ENCODE results near the gene EML6. TPM values are rescaled to one million over a fixed set of nuclear protein-coding genes. Genes with fewer than 3 reads are reported as not detected.

Gene EML6
- total and polyA plus RNA-seq, 2 of the 8 experiments (the other 6 are each of a cell fraction or from before 2014, with no cell fraction given), result 1.2 to 1.6 TPM

DNA sequence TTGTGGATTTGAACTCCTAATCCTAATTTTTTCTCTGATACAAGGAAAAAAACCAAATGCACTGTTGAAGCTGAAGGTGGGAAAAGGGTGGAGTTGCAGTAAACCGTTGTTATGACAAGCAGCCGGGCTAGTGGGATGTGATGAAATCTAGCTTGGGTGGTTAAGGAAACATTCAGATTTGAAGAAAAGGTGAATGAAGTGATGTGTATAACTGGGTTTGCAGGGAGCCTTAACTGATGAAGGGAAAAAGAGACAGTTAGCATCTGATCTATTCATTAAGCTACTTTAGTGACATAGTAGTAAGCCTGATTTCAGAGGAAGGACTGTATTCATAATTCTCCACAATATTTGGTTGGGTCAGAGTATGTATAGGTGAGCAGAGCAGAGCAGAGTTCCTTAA lies 3.5 kb downstream of the EML6 start:
- ChIA-PET CTCF (ENCODE audit: partially characterized antibody) (interaction anchor here (0.5 to 1.3 kb wide), 2 partner anchors 13 to 58 kb away, joined by 4 read pairs; no protein-coding TSS in a partner anchor), POLR2A (ENCODE audit: partially characterized antibody) (no interaction called here)
- Histone ChIP-seq H2BK5ac (ENCODE audit: low read depth, low read length) (no peak overlapping the region), H2BK12ac (ENCODE audit: low read depth, low read length) (no peak overlapping the region), H3K4ac (replicated peaks; ENCODE audit: insufficient read length, low read depth, low read length) (no peak overlapping the region), H4K91ac (replicated peaks; ENCODE audit: insufficient read length, low read length) (no peak overlapping the region), H3K4me3 (ENCODE audit: extremely low read depth in 1 of 4, insufficient read depth in 2 of 4, low read depth in 3 of 4, low read length in 4 of 4) (no peak overlapping the region), H4K5ac (ENCODE audit: insufficient read length, low read depth, low read length) (no peak overlapping the region), H3K27me3 (replicated peaks in 1 of 4; ENCODE audit: control insufficient read depth in 3 of 4, extremely low read depth in 1 of 4, insufficient read depth in 3 of 4, low read length in 3 of 4) (peaks cover 16 to 35% (median 22%) of the 10 kb centered on the region in 4 experiments), H2BK20ac (ENCODE audit: low read length) (no peak overlapping the region), H3K4me1 (replicated peaks in 1 of 4; ENCODE audit: control insufficient read depth in 3 of 4, insufficient read depth in 4 of 4, low read length in 3 of 4) (peaks cover 0 to 9% (median 0%) of the 10 kb centered on the region in 4 experiments; a peak in 2 of 7 replicates), H2AFZ (ENCODE audit: low read length) (no peak overlapping the region), H4K8ac (ENCODE audit: extremely low read depth, insufficient read depth, low read length) (no peak overlapping the region), H3K4me2 (ENCODE audit: insufficient read depth in 1 of 2, low read depth in 2 of 2, low read length in 2 of 2) (no peak overlapping the region), H2BK120ac (replicated peaks; ENCODE audit: low read depth, low read length) (no peak overlapping the region), H3K27ac (ENCODE audit: low read depth, low read length) (no peak overlapping the region), H3K36me3 (ENCODE audit: control insufficient read depth in 2 of 4, insufficient read depth in 4 of 4, low read length in 3 of 4) (no peaks in the 10 kb centered on the region), H4K20me1 (replicated peaks in 1 of 2; ENCODE audit: control insufficient read depth in 1 of 2, insufficient read depth in 2 of 2, low read length in 2 of 2) (peaks cover 0 to 2% of the 10 kb centered on the region in 2 experiments), H3K18ac (ENCODE audit: extremely low read depth, low read length) (no peak overlapping the region), H3K14ac (ENCODE audit: insufficient read length) (no peak overlapping the region), H3K9ac (replicated peaks in 1 of 4; ENCODE audit: extremely low read depth in 1 of 4, low read depth in 3 of 4, low read length in 3 of 4) (no peak overlapping the region), H2BK15ac (ENCODE audit: low read length) (no peak overlapping the region), H2AK5ac (ENCODE audit: low read depth, low read length) (no peak overlapping the region), H3K9me3 (ENCODE audit: insufficient read depth in 2 of 2, low read depth in 1 of 2, low read length in 1 of 2) (no peaks in the 10 kb centered on the region), H3K23me2 (ENCODE audit: low read depth, low read length) (peaks cover 11% of the 10 kb centered on the region; the same call in 1 of the 2 replicates), H3K23ac (ENCODE audit: insufficient read length) (no peak overlapping the region), H3K79me1 (ENCODE audit: low read depth, low read length) (no peaks in the 10 kb centered on the region), H3K56ac (replicated peaks; ENCODE audit: insufficient read length, low read depth, low read length) (no peak overlapping the region), H3K79me2 (ENCODE audit: control insufficient read depth in 1 of 2, insufficient read depth in 2 of 2, low read length in 2 of 2) (no peaks in the 10 kb centered on the region)
- FAIRE-seq (no peak), DNase-seq (ENCODE audit: low read depth in 1 of 2, low spot score in 2 of 2) (no peak)
- TF ChIP-seq TAF7 (optimal IDR thresholded peaks at IDR 0.05; ENCODE audit: borderline replicate concordance, low read depth, low read length) (no peak), SP1 (IDR thresholded peaks at IDR 0.05; ENCODE audit: low read depth, low read length) (no peak), YY1 (IDR thresholded peaks at IDR 0.05; ENCODE audit: low read depth, low read length) (no peak), BCL11A (IDR thresholded peaks at IDR 0.05; ENCODE audit: low read depth in 2 of 2, low read length in 2 of 2) (no peak), TBP (IDR thresholded peaks at IDR 0.05; ENCODE audit: low read depth, low read length) (no peak), ATF3 (IDR thresholded peaks at IDR 0.05; ENCODE audit: insufficient read depth, low read depth, low read length) (no peak), POU5F1 (IDR thresholded peaks at IDR 0.05; ENCODE audit: low read depth, low read length) (no peak), JUND (IDR thresholded peaks at IDR 0.05; ENCODE audit: low read length) (no peak), RNF2 (IDR thresholded peaks at IDR 0.05; ENCODE audit: borderline replicate concordance, low read depth, low read length, missing control alignments, poor library complexity, severe bottlenecking) (no peak), RXRA (IDR thresholded peaks at IDR 0.05; ENCODE audit: insufficient read depth, low read depth, low read length) (no peak), CREB1 (IDR thresholded peaks at IDR 0.05) (no peak), CBX8 (IDR thresholded peaks at IDR 0.05; ENCODE audit: borderline replicate concordance, low read depth, low read length) (no peak), SP4 (IDR thresholded peaks at IDR 0.05; ENCODE audit: low read length) (no peak), RFX5 (IDR thresholded peaks at IDR 0.05; ENCODE audit: borderline replicate concordance, low read depth, low read length) (no peak), BRCA1 (IDR thresholded peaks at IDR 0.05; ENCODE audit: low read depth, low read length) (no peak)
- 87% methylated on average over 2 of the region's 2 CpGs; no CpG with 5 or more reads in 1 of the 2 experiments for WGBS, 2 experiments (ENCODE audit: extremely low coverage in 1 of 2, insufficient coverage in 1 of 2, insufficient read length in 1 of 2, insufficient replicate concordance in 2 of 2, low coverage in 1 of 2, low lambda C conversion rate in 2 of 2, missing lambda C conversion rate in 1 of 2)
